GM23338 (cell line): ENCODE results near the gene AGAP1. TPM values are rescaled to one million over a fixed set of nuclear protein-coding genes. Genes with fewer than 3 reads are reported as not detected.

ENCODE experiments used
- ATAC-seq: fragments of 200-7000 bp; cut with Tn5 transposase; 3 replicates; pipeline ENCODE4 v1.9.1; 2020
- DNase-seq: peaks from one replicate; pipeline ENCODE4 v3.0.0-alpha.2; 2015; ENCODE audit warnings: low spot score
- H2AFZ ChIP-seq: fragments of 200-600 bp; sonication (generic); 2 replicates; pipeline ENCODE4 v1.8.0; 2016; ENCODE audit warnings: antibody characterized with exemption, mild to moderate bottlenecking, moderate library complexity
- H3F3A ChIP-seq: fragments of 200-600 bp; sonication (generic); replicated peaks from 2 replicates; pipeline ENCODE4 v1.8.0; 2017; ENCODE audit warnings: antibody characterized with exemption, mixed run types, low read depth
- H3K27ac ChIP-seq: fragments of 200-600 bp; sonication (generic); 2 replicates; pipeline ENCODE4 v1.6.1; 2016; ENCODE audit warnings: low read depth
- H3K27me3 ChIP-seq: fragments of 200-600 bp; sonication (generic); 2 replicates; pipeline ENCODE4 v1.8.0; 2016; ENCODE audit warnings: mild to moderate bottlenecking, mixed run types, moderate library complexity; ENCODE audit not compliant: insufficient read depth
- H3K36me3 ChIP-seq: fragments of 200-600 bp; sonication (generic); 2 replicates; pipeline ENCODE4 v1.8.0; 2016; ENCODE audit warnings: mild to moderate bottlenecking; ENCODE audit not compliant: insufficient read depth
- H3K4me1 ChIP-seq: fragments of 200-600 bp; sonication (generic); 2 replicates; pipeline ENCODE4 v1.8.0; 2016; ENCODE audit warnings: mild to moderate bottlenecking, moderate library complexity; ENCODE audit not compliant: insufficient read depth
- H3K4me2 ChIP-seq: fragments of 200-600 bp; sonication (generic); 2 replicates; pipeline ENCODE4 v1.7.1; 2017; ENCODE audit warnings: mixed run types
- H3K4me3 ChIP-seq: fragments of 200-600 bp; sonication (generic); 2 replicates; pipeline ENCODE4 v1.6.1; 2016; ENCODE audit warnings: mixed run types
- H3K79me2 ChIP-seq: fragments of 200-600 bp; sonication (generic); replicated peaks from 2 replicates; pipeline ENCODE4 v1.8.0; 2017; ENCODE audit warnings: mild to moderate bottlenecking; ENCODE audit not compliant: insufficient read depth
- H3K9me2 ChIP-seq: fragments of 200-600 bp; sonication (generic); 2 replicates; pipeline ENCODE4 v1.8.0; 2017; ENCODE audit not compliant: insufficient read depth
- H4K20me1 ChIP-seq: fragments of 200-600 bp; sonication (generic); replicated peaks from 2 replicates; pipeline ENCODE4 v1.8.0; 2017; ENCODE audit warnings: mild to moderate bottlenecking; ENCODE audit not compliant: insufficient read depth
- H3K27ac Mint-ChIP-seq: 2 replicates; pipeline ENCODE4 v1.8.0; 2020; ENCODE audit warnings: inconsistent platforms, mild to moderate bottlenecking, moderate library complexity, mixed read lengths
- H3K27me3 Mint-ChIP-seq: 3 replicates; pipeline ENCODE4 v1.8.0; 2022; ENCODE audit warnings: low read depth, mild to moderate bottlenecking, moderate library complexity, mixed read lengths, inconsistent platforms; ENCODE audit not compliant: insufficient read depth, poor library complexity
- H3K36me3 Mint-ChIP-seq: 3 replicates; pipeline ENCODE4 v1.8.0; 2021; ENCODE audit warnings: low read depth, mild to moderate bottlenecking, inconsistent platforms, moderate library complexity, mixed read lengths
- H3K4me1 Mint-ChIP-seq: 3 replicates; pipeline ENCODE4 v1.8.0; 2020; ENCODE audit warnings: mild to moderate bottlenecking, inconsistent platforms, mixed read lengths
- H3K4me3 Mint-ChIP-seq: 3 replicates; pipeline ENCODE4 v1.8.0; 2021; ENCODE audit warnings: moderate library complexity, mild to moderate bottlenecking, inconsistent platforms, mixed read lengths
- H3K9me3 Mint-ChIP-seq: 3 replicates; pipeline ENCODE4 v1.8.0; 2020; ENCODE audit warnings: moderate library complexity, mild to moderate bottlenecking, inconsistent platforms, mixed read lengths
- EZH2 ChIP-seq: fragments of 200-600 bp; sonication (generic); IDR thresholded peaks from one replicate; pipeline ENCODE4 v1.8.0; 2017; ENCODE audit warnings: antibody characterized with exemption, mild to moderate bottlenecking, low read depth; ENCODE audit not compliant: unreplicated experiment
- JUNB ChIP-seq: IDR thresholded peaks from one replicate; pipeline ENCODE4 v1.6.1; 2016; ENCODE audit warnings: antibody characterized with exemption; ENCODE audit not compliant: unreplicated experiment
- REST ChIP-seq: IDR thresholded peaks from one replicate; pipeline ENCODE4 v1.6.1; 2018; ENCODE audit warnings: antibody characterized with exemption; ENCODE audit not compliant: unreplicated experiment
- ZNF331 ChIP-seq: fragments of 250-450 bp; sonication (Bioruptor Pico); IDR thresholded peaks from 2 replicates; pipeline ENCODE4 v1.5.0; 2020; ENCODE audit warnings: low read depth, mild to moderate bottlenecking, moderate library complexity
- ZNF462 ChIP-seq: fragments of 250-450 bp; sonication (Bioruptor Pico); IDR thresholded peaks from 2 replicates; pipeline ENCODE4 v1.5.0; 2020; ENCODE audit warnings: mild to moderate bottlenecking, moderate library complexity
- polyA plus RNA-seq: library from polyadenylated mRNA; unstranded; fragments of >200 nt; fragmentation: Nextera tagmentation; extraction: Ambion mirVana; gene quantifications from 2 replicates; pipeline ENCODE4 v1.2.1, GENCODE V29; 2016
- total RNA-seq: library from RNA; depleted of rRNA; stranded (reverse); fragments of >200 nt; shearing (Covaris generic); gene quantifications from 2 replicates; pipeline ENCODE4 v1.2.3, GENCODE V29; 2014

The AGAP1 gene
- total and polyA plus RNA-seq, 2 experiments from 2014 or later = 13.3 to 27.9 TPM

- TF ChIP-seq ZNF462 (no peak), JUNB (no peak), ZNF331 (no peak), EZH2 (no peak), REST (no peak)
Observed at GRCh38 chr2:236113948-236114347, 620.1 kb downstream of the AGAP1 start (continued).

- Histone ChIP-seq H3K4me3 (no peak overlapping the region), H3F3A (no peaks in the 10 kb centered on the region), H3K36me3 (no peaks in the 10 kb centered on the region), H3K79me2 (no peaks in the 10 kb centered on the region), H4K20me1 (peaks cover 8% of the 10 kb centered on the region; the same call in 1 of the 2 replicates), H3K4me1 (peaks cover 16% of the 10 kb centered on the region; the same call in 1 of the 2 replicates), H2AFZ (no peak overlapping the region), H3K27ac (no peak overlapping the region), H3K4me2 (no peak overlapping the region), H3K9me2 (no peaks in the 10 kb centered on the region), H3K27me3 (peaks cover 10% of the 10 kb centered on the region; the same call in 1 of the 2 replicates)
- Mint-ChIP-seq H3K4me3 (no peak overlapping the region), H3K9me3 (no peaks in the 10 kb centered on the region; the same call in 2 of the 3 replicates), H3K4me1 (peaks cover 41% of the 10 kb centered on the region), H3K36me3 (peaks cover 4% of the 10 kb centered on the region; the same call in 1 of the 3 replicates), H3K27me3 (peaks cover 31% of the 10 kb centered on the region), H3K27ac (no peak overlapping the region)
- DNase-seq (no peak), ATAC-seq (no peak)
- TF ChIP-seq ZNF462 = no peak
Observed at GRCh38 chr2:236114959-236115358, 621.1 kb downstream of the AGAP1 start.
